Cardiac fibroblast (primary cell): ENCODE measurements around the gene CLTA.
A peak's percentile ranks its signal among the peaks of the same experiment; 100 is the strongest.
"Not testable (repeated sequence)": the region's sequence is repeated elsewhere in the genome, so short reads cannot be mapped to it uniquely, and the experiment has no call there.

ENCODE experiments used
- DNase-seq, 2 donors: peaks; one replicate each; pipeline versions ENCODE4 v3.0.0 to v3.0.0-alpha.2; 2010; ENCODE audit warnings: low read depth in 2 of 2
- H3K4me3 ChIP-seq, 2 donors: replicated peaks in 1 of 2; 1 replicate in 1 of 2; 2 replicates in 1 of 2; pipeline ENCODE4 v1.5.1; 2011; ENCODE audit warnings: low read depth in 2 of 2, low read length in 2 of 2, mild to moderate bottlenecking in 2 of 2, moderate library complexity in 1 of 2
- CTCF ChIP-seq: IDR thresholded peaks from one replicate; pipeline ENCODE4 v1.5.1; 2011; ENCODE audit warnings: low read depth, mild to moderate bottlenecking, low read length, inconsistent platforms

CLTA gene

DNA sequence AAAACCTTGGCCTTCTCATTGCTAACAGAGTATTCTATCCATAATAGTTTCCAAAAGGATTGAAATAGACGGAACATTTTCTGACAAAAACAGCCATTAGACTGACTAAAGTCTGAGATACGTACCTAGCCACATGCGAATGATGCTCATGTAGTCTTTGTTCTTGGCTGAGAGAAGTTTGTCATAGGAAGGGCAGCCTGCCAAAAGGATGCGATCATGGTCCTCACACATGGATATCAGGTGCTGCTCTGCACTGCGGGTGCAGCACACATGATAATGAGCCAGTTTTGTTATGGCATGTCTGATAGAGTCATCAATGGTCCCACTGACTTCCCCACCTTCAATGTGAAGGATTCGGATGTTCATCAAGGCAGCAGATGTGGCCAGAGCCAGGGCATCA is 55.2 kb downstream of the CLTA start:
- no peak for TF ChIP-seq CTCF
- peak in 1 of 2 donors; percentile 17 for DNase-seq
- H3K4me3 ChIP-seq: no peak overlapping the region

- TF ChIP-seq CTCF: no peak
- H3K4me3 ChIP-seq: no peak overlapping the region
- DNase-seq: no peak
Observed at GRCh38 chr9:36247356-36247755, 56.6 kb downstream of the CLTA start.

DNA sequence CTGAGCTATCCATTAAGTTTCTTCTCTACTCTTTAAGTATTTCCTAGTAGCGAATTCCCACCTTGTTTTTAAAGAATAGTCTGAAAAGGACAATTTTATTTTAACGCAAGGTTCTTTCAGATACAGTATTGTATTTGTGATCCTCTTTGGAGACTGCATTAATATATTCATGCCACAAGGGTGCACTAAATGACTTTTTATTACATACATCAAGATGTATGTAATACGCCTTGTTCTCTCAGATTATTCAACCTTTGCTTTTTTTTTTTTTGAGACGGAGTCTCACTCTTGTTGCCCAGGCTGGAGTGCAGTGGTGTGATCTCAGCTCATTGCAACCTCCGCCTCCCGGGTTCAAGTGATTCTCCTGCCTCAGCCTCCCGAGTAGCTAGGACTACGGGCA is 57.3 kb downstream of the CLTA start:
- peak; percentile 21 for TF ChIP-seq CTCF
- DNase-seq: peak; percentile 62 to 65
- not testable (repeated sequence) for H3K4me3 ChIP-seq

- no peak for TF ChIP-seq CTCF
- DNase-seq: no peak
- no peak overlapping the region for H3K4me3 ChIP-seq
Observed at GRCh38 chr9:36249189-36249588, 58.5 kb downstream of the CLTA start.

GRCh38 chr9:36250079-36250478 is 59.4 kb downstream of the CLTA start:
- peak in 1 of 2 donors; percentile 5 for DNase-seq
- H3K4me3 ChIP-seq: no peak overlapping the region
- no peak for TF ChIP-seq CTCF

DNA sequence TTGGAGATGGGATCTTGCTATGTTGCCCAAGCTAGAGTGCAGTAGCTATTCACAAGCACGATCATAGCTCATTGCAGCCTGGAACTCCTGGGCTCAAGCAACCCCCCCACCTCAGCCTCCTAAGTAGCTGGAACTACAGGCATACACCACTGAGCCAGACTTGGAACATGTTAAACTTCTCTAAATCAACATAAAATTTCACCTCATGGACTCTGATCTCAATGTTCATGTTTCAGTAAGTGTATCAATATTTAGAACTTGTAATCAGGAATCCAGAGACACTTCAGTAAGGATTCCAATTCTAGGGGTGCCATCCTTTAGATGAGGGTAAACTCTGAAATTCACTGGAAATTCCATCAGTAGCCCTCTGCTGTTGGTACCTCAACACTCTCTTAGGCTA is 60.7 kb downstream of the CLTA start:
- H3K4me3 ChIP-seq: no peak overlapping the region
- no peak for TF ChIP-seq CTCF
- no peak for DNase-seq
